Tibial nerve (tissue), 4 donors: ENCODE results near the gene PTPRG. TPM values are rescaled to one million over a fixed set of nuclear protein-coding genes. Genes with fewer than 3 reads are reported as not detected.

Source experiments
- DNase-seq, 2 donors: peaks; one replicate each; pipeline ENCODE4 v3.0.0-alpha.2; 2019; ENCODE audit warnings: low spot score in 2 of 2
- H3K27ac ChIP-seq, 4 donors: fragments of 200-600 bp; sonication (generic) in 3 of 4; one replicate each; pipeline ENCODE4 v1.5.1; 2017 to 2019; ENCODE audit warnings: mild to moderate bottlenecking in 1 of 4
- H3K27me3 ChIP-seq, 2 donors: fragments of 200-600 bp; sonication (generic) in 1 of 2; one replicate each; pipeline versions ENCODE4 v1.5.1 to v1.6.0; 2017 to 2019
- H3K36me3 ChIP-seq, 3 donors: fragments of 200-600 bp; sonication (generic); one replicate each; pipeline ENCODE4 v1.5.1; 2018 to 2019
- H3K4me1 ChIP-seq, 4 donors: fragments of 200-600 bp; sonication (generic) in 3 of 4; one replicate each; pipeline ENCODE4 v1.5.1; 2017 to 2019
- H3K4me3 ChIP-seq, 4 donors: fragments of 200-600 bp; sonication (generic) in 3 of 4; one replicate each; pipeline ENCODE4 v1.5.1; 2017 to 2019; ENCODE audit warnings: mild to moderate bottlenecking in 1 of 4, moderate library complexity in 1 of 4
- H3K9me3 ChIP-seq, 4 donors: fragments of 200-600 bp; sonication (generic) in 3 of 4; one replicate each; pipeline ENCODE4 v1.5.1; 2017 to 2019
- CTCF ChIP-seq, 5 experiments: fragments of 200-600 bp in 3 of 5; fragments of 450-650 bp in 2 of 5; sonication (generic) in 3 of 5; IDR thresholded peaks; one replicate each; pipeline ENCODE4 v1.5.1; 2016 to 2019; ENCODE audit warnings: antibody characterized with exemption in 5 of 5, mild to moderate bottlenecking in 3 of 5, moderate library complexity in 2 of 5
- EP300 ChIP-seq, 2 donors: sonication (generic); formaldehyde crosslinking; IDR thresholded peaks; one replicate each; pipeline ENCODE4 v1.6.1; 2017; ENCODE audit warnings: antibody characterized with exemption in 2 of 2, mild to moderate bottlenecking in 1 of 2
- POLR2A ChIP-seq, 2 donors: fragments of 450-650 bp; IDR thresholded peaks; one replicate each; pipeline ENCODE4 v1.6.1; 2017; ENCODE audit warnings: antibody characterized with exemption in 2 of 2, mild to moderate bottlenecking in 2 of 2, moderate library complexity in 2 of 2
- WGBS, 2 donors: methylation state at CpG; one replicate each; pipeline ENCODE4 v1.1.5; 2018; 5-methylcytosine and 5-hydroxymethylcytosine counted together
- total RNA-seq, 4 donors: library from RNA; depleted of rRNA; stranded (reverse); fragments of >200 nt; gene quantifications; one replicate each; pipeline ENCODE4 v1.1.0, GENCODE V29; 2016

Gene PTPRG
- total RNA-seq, 4 donors from 2014 or later, result 112 to 174 (median 121) TPM

DNA sequence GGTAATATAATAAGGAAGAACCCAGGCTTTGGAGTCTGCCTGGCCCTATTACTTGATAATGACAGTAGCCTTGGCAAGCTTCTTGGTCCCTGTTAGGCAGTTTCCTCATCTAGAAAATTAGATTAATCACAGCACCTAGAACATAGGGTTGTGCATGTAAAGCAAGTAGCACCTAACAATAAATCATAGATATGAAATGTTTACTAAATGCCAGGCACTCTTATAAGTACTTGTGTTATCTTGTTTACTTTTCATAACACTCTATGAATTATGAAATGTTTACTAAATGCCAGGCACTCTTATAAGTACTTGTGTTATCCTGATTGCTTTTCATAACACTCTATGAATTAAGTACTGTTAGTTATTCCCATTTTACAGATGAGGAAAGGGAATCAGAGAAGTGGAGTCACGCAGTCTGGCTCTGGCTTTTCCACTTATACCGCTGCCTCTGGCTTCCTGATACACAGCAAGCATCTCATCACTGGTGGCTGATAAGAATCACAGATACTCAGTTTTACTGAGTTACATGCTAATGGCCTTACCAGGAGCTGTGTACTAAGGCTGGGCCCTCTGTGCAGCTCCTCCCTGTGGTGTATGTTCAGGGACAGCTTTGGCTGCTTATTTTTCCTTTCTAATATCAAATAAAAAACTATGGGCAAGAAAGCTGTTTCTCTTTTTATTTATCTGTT is 688.6 kb downstream of the PTPRG start:
- Histone ChIP-seq H3K9me3 (no peaks in the 10 kb centered on the region), H3K4me3 (no peak overlapping the region), H3K27ac (no peak overlapping the region), H3K27me3 (no peaks in the 10 kb centered on the region), H3K4me1 (no peaks in the 10 kb centered on the region), H3K36me3 (no peaks in the 10 kb centered on the region)
- 98% methylated on average over 2 of the region's 2 CpGs for WGBS, 2 donors
- DNase-seq, result no peak
- TF ChIP-seq POLR2A (IDR thresholded peaks at IDR 0.05), result no peak
- TF ChIP-seq CTCF (IDR thresholded peaks at IDR 0.05), result no peak
- no peak for TF ChIP-seq EP300 (IDR thresholded peaks at IDR 0.05)

- 73 to 82% methylated on average over 2 of the region's 2 CpGs for WGBS, 2 donors
- no peak overlapping the region for H3K4me3 ChIP-seq
- DNase-seq, result no peak
Measured at GRCh38 chr3:62252438-62253157, 691.2 kb downstream of the PTPRG start.

GRCh38 chr3:62253971-62254370 is 692.6 kb downstream of the PTPRG start:
- WGBS, 2 donors, result 37 to 45% methylated on average over 3 of the region's 3 CpGs
- Histone ChIP-seq H3K4me1 (no peaks in the 10 kb centered on the region), H3K27ac (no peak overlapping the region), H3K36me3 (no peaks in the 10 kb centered on the region), H3K9me3 (no peaks in the 10 kb centered on the region), H3K27me3 (no peaks in the 10 kb centered on the region), H3K4me3 (no peak overlapping the region)
- TF ChIP-seq POLR2A (IDR thresholded peaks at IDR 0.05), result no peak
- no peak for TF ChIP-seq CTCF (IDR thresholded peaks at IDR 0.05)
- TF ChIP-seq EP300 (IDR thresholded peaks at IDR 0.05), result no peak
- no peak for DNase-seq

More at GRCh38 chr3:62252438-62253157, 691.2 kb downstream of the PTPRG start:
- Histone ChIP-seq H3K9me3 (no peaks in the 10 kb centered on the region), H3K36me3 (no peaks in the 10 kb centered on the region), H3K27me3 (no peaks in the 10 kb centered on the region), H3K4me1 (no peaks in the 10 kb centered on the region), H3K27ac (no peak overlapping the region)
- TF ChIP-seq POLR2A (IDR thresholded peaks at IDR 0.05) (no peak), EP300 (IDR thresholded peaks at IDR 0.05) (no peak), CTCF (IDR thresholded peaks at IDR 0.05) (no peak)

GRCh38 chr3:62255758-62256157 is 694.4 kb downstream of the PTPRG start:
- Histone ChIP-seq H3K27me3 (no peaks in the 10 kb centered on the region), H3K36me3 (no peaks in the 10 kb centered on the region), H3K4me3 (no peak overlapping the region), H3K27ac (no peak overlapping the region), H3K4me1 (no peaks in the 10 kb centered on the region), H3K9me3 (no peaks in the 10 kb centered on the region)
- WGBS, 2 donors, result 89 to 92% methylated on average over 2 of the region's 2 CpGs
- no peak for TF ChIP-seq POLR2A (IDR thresholded peaks at IDR 0.05)
- TF ChIP-seq EP300 (IDR thresholded peaks at IDR 0.05), result no peak
- TF ChIP-seq CTCF (IDR thresholded peaks at IDR 0.05), result no peak
- no peak for DNase-seq

DNA sequence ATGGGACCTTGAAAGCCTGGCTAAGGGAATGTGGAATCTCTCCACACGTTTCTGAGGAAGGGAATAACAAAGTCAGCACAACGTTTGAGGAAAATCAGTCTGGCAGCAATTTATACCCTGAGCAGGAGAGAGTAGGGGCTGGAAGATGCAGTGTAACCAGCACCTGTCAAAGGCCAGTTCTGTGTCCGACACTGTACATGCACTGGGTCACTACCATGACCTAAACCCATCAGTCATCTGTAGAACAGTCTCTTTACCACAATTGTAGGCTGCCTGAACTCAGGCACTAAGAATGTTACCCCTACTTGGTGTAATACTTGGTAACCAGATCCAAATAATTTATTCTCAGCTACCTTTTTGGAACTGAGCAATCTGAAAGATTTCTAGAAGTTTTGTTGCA is 698.6 kb downstream of the PTPRG start:
- Histone ChIP-seq H3K4me1 (no peaks in the 10 kb centered on the region), H3K4me3 (no peak overlapping the region), H3K9me3 (no peaks in the 10 kb centered on the region), H3K27ac (no peak overlapping the region), H3K27me3 (no peaks in the 10 kb centered on the region), H3K36me3 (peaks cover 0 to 23% (median 0%) of the 10 kb centered on the region in 3 donors)
- TF ChIP-seq POLR2A (IDR thresholded peaks at IDR 0.05) (no peak), EP300 (IDR thresholded peaks at IDR 0.05) (no peak), CTCF (IDR thresholded peaks at IDR 0.05) (no peak)
- 65 to 70% methylated on average over 3 of the region's 3 CpGs for WGBS, 2 donors
- DNase-seq, result no peak
